COLO668 (cell line): ENCODE data around the gene CD1D.

Experiments used
- DNase-seq: peaks from one replicate; lab custom pipeline; 2025; ENCODE audit not compliant: unreplicated experiment; lab: John Stamatoyannopoulos, UW

Gene CD1D

GRCh38 chr1:158180741-158181576 is at the start of gene CD1D:
Gene CD1D, plus strand, starts transcription at chr1:158180895. Its CDS starts 207 bp downstream, at chr1:158181102.
- DNase-seq = no peak

- DNase-seq = no peak
These were observed 49.5 kb upstream of the CD1D start for GRCh38 chr1:158131217-158131616.

- DNase-seq = no peak
These were observed 39.9 kb upstream of the CD1D start for GRCh38 chr1:158140764-158141192.

- DNase-seq = no peak
These were observed 35.4 kb upstream of the CD1D start for GRCh38 chr1:158145173-158145719.

DNA sequence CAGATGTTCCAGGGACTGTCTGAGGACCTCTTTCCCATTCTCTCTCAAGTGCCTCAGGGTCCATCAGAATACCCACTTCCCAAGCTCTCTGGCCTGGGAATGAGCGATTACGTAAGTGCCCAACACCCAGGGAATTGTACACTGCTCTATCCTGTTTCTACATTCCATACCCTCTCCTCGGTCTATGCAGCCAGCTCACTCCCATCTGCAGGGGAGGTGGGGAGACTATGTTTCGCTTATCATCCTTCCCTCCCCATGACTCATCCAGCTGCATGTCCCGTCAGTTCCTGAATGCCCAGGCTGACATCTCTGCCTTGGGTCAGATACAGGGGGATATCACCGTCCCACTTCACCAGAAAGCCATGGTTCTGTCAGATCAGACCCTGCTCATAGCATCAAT is 34.5 kb upstream of the CD1D start:
- no peak for DNase-seq

GRCh38 chr1:158146739-158147138 is 34.0 kb upstream of the CD1D start:
- DNase-seq = no peak

DNA sequence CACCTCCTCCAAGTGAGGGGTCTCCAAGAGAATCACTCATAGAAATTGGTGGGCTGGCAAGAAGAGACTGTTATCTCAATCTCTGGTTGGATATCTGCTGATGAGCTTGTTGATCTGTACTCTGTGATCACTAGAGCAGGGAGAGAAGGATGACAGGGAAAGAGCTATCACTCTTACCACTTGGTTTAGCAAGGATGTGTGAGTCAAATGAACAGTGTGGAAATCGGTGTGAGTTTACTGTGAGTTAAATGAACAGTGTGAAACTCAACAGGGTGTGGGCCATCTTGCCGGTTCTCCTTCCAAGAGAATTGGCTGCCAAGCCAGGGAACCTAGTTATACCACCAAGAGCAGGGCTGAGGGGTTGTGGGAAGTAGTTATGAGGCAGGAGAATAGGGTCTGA is 33.3 kb upstream of the CD1D start:
- no peak for DNase-seq

GRCh38 chr1:158147869-158148268 is 32.8 kb upstream of the CD1D start:
- no peak for DNase-seq

GRCh38 chr1:158148468-158148867 is 32.2 kb upstream of the CD1D start:
- DNase-seq = no peak

DNA sequence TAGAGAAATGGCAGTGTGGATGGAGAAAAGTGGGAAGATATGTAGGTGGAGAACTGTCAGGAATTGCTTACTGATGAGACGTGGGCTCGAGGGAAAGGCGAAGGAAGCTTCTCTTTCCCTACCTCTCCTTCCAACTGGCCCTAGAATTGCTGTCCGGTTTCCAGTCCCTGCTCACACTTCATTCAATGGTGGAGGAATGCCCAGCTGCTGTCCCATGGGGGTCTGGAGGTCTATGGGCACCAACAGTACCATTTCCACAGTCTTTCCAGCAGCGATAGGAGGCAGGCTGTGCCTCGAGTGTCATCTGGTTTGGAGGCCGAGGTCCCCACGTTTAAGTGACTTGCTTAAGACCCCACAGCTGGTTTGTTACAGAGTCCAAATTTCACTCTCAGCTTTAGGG is 31.5 kb upstream of the CD1D start:
- no peak for DNase-seq

GRCh38 chr1:158149577-158150269 is 31.0 kb upstream of the CD1D start:
- DNase-seq = no peak

- no peak for DNase-seq
These were observed 30.2 kb upstream of the CD1D start for GRCh38 chr1:158150523-158150922.

GRCh38 chr1:158153179-158153578 is 27.5 kb upstream of the CD1D start:
- DNase-seq = no peak

DNA sequence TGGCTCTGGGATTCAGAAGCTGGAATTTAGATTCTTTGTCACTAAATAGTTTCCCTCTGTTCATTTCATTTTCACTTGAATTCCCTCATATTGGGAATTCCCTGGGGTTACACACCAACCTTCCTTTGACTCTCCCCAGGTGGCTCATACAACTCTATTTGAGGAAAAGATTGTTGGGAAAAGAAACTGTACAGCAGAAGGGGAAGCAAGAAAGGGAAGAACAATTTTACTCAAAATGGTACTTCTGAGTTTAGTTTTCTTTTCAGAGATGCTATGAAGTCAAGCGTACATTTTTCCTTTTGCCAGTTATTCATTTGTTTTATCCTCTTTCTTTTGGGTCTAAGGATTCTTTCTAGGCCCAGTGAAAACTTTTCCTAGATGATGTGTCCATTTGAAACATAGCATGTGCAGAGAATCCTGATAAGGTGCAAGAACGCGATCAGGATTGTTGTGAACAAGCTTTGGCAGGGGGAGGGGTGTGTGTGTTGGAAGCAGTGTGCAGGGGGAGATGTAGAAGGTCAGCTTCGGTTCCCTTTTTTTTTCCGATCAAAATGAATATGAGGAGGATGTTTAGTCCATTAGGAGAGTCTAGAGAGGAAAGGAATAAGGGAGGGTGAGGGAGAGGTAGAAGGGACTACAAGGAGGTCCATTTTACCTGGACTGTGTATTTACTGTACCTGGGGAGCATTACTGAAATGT is 26.8 kb upstream of the CD1D start:
- DNase-seq = no peak

DNA sequence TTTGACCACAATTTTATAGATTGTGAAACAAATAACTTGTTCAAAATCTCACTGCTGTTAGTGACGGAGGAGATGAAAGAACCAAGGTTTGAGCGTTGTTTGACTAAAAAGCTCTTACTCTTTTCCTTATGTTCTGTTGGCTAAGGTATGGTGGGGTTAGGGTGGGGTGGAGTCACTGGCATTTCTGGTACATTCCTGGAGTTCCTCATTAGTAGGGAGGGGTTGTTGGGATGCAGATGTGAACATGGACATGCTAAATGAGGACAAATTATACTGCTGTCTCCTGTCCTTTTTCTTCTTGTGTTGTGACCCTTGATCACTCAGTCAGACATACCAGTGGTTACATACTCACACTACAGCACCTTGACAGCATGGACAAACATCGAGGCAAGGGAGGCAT is 26.2 kb upstream of the CD1D start:
- no peak for DNase-seq

- no peak for DNase-seq
These were observed 25.0 kb upstream of the CD1D start for GRCh38 chr1:158155673-158156072.

DNA sequence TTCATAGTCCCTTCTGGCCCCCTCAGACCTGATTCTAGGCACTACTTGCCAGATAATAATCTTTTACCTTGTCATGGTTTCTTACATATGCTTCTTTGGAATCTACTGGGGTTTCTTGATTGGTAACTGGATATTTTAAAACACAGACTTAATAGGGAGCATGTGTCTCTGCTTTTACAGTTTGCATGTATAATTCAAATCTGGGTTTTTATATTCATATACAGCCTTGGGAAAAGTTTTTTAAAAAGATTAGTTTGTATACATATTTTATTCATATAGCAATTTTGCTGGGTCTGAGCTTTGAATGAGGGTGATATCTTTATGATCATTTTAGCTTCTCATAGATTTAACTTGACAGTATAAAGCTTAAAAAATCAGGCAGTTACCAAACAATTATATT is 21.1 kb upstream of the CD1D start:
- no peak for DNase-seq

GRCh38 chr1:158161446-158161845 is 19.2 kb upstream of the CD1D start:
- no peak for DNase-seq

DNA sequence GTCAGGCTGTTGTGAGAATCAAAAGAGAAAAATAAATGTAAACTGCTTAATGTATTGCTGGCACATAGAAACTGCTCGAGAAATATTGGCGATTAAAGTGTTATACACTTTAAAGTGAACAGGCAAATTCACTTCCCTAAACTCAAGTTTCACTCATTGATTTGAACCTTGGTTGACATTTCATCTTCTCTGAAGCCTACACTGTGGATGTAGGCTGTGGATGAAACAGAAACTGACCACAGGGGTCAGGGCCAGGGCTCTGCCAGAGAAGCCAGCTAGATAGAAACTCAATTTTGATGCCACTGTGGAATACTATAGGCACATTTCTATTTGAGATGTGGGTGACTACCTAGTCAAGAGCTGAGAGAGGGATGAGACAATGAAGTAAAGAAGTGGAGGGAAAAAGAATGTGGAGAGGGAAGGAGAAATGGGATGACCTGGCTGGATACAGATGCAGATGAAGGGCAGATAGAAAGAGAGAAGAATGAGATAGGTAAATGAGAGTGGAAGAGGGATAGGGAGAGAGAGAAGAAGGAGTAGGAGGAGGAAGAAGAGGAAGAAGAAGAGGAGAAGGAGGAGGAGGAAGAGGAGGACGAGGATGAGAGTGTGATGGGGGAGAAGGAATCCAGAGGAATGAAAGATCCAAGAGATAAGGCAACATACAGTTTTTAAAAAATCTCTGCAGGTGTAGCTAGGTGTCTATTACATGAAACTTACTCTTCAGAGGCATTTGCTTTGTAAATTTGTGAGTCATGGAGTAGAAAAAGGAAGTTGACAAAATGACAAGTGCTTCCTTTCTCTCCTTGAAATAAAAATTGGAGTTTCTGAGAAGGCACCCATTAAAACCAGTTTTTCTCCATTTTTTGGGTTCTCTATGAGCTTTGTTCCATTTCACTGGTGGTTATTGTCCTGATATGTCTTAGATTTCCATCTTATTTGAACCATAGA is 17.4 kb upstream of the CD1D start:
- no peak for DNase-seq

DNA sequence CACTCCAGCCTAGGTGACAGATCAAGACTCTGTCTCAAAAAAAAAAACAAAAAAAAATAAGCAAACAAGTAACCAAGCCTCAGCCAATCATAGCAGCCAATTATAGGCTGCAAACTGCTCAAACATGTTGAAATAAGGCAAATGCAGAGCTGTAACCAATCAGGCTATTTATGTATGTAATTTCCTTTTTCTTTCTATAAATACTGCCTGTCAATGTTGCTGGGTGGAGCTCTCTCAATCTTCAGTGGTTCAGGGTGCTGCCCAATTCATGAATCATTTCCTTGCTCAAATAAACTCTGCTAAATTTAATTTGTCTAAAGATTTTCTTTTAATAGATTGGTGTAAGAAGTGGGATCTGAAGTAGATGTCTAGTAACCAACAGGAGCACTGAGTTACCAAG is 11.6 kb upstream of the CD1D start:
- DNase-seq = no peak
